H9 (cell line): ENCODE data around the gene PIK3C2B. TPM values are rescaled to one million over a fixed set of nuclear protein-coding genes. Genes with fewer than 3 reads are reported as not detected.

Experiments
- DNase-seq: peaks from one replicate; pipeline ENCODE4 v3.0.0-alpha.2; 2017
- H2AFZ ChIP-seq: one replicate; pipeline ENCODE4 v1.6.1; 2013; ENCODE audit warnings: mild to moderate bottlenecking, low read length, control low read depth, moderate library complexity
- H2AK5ac ChIP-seq: 2 replicates; pipeline ENCODE4 v1.6.1; 2013; ENCODE audit warnings: low read length, control low read depth, mixed read lengths; ENCODE audit not compliant: insufficient read length
- H2BK120ac ChIP-seq: one replicate; pipeline ENCODE4 v1.6.1; 2013; ENCODE audit warnings: low read depth, mild to moderate bottlenecking, low read length, control low read depth, inconsistent platforms; ENCODE audit not compliant: poor library complexity, severe bottlenecking
- H2BK12ac ChIP-seq: 2 replicates; pipeline ENCODE4 v1.6.1; 2013; ENCODE audit warnings: low read length, control low read depth, mixed read lengths, low read depth; ENCODE audit not compliant: insufficient read length
- H2BK15ac ChIP-seq: 2 replicates; pipeline ENCODE4 v1.6.1; 2013; ENCODE audit warnings: low read depth, low read length, control low read depth
- H2BK20ac ChIP-seq: one replicate; pipeline ENCODE4 v1.6.1; 2013; ENCODE audit warnings: low read depth, mild to moderate bottlenecking, low read length, control low read depth, inconsistent platforms; ENCODE audit not compliant: poor library complexity, severe bottlenecking
- H2BK5ac ChIP-seq: 2 replicates; pipeline ENCODE4 v1.6.1; 2013; ENCODE audit warnings: low read length, control low read depth, mixed read lengths; ENCODE audit not compliant: insufficient read length
- H3K14ac ChIP-seq: 2 replicates; pipeline ENCODE4 v1.6.1; 2013; ENCODE audit warnings: low read length, control low read depth; ENCODE audit not compliant: insufficient read depth
- H3K18ac ChIP-seq: 2 replicates; pipeline ENCODE4 v1.6.1; 2013; ENCODE audit warnings: low read depth, mild to moderate bottlenecking, mixed read lengths, low read length, control low read depth; ENCODE audit not compliant: insufficient read length
- H3K23ac ChIP-seq: 2 replicates; pipeline ENCODE4 v1.6.1; 2013; ENCODE audit warnings: low read length, control low read depth, mixed read lengths, low read depth; ENCODE audit not compliant: insufficient read length
- H3K23me2 ChIP-seq: 2 replicates; pipeline ENCODE4 v1.6.1; 2013; ENCODE audit warnings: low read depth, mild to moderate bottlenecking, mixed read lengths, low read length, control low read depth; ENCODE audit not compliant: insufficient read length, poor library complexity, severe bottlenecking
- H3K27ac ChIP-seq: 2 replicates; pipeline ENCODE4 v1.5.1; 2013; ENCODE audit warnings: low read length, control low read depth, mixed read lengths, low read depth; ENCODE audit not compliant: insufficient read length
- H3K27me3 ChIP-seq: 2 replicates; pipeline ENCODE4 v1.6.1; 2013; ENCODE audit warnings: low read length, control low read depth, inconsistent platforms; ENCODE audit not compliant: insufficient read depth
- H3K4ac ChIP-seq: 2 replicates; pipeline ENCODE4 v1.6.1; 2013; ENCODE audit warnings: low read depth, mild to moderate bottlenecking, control low read depth, inconsistent platforms, low read length, moderate library complexity
- H3K4me1 ChIP-seq: 2 replicates; pipeline ENCODE4 v1.6.1; 2013; ENCODE audit warnings: low read length, control low read depth, inconsistent platforms; ENCODE audit not compliant: insufficient read depth
- H3K4me2 ChIP-seq: 2 replicates; pipeline ENCODE4 v1.6.1; 2013; ENCODE audit warnings: low read length, control low read depth, mixed read lengths; ENCODE audit not compliant: insufficient read length, insufficient read depth
- H3K56ac ChIP-seq: 2 replicates; pipeline ENCODE4 v1.6.1; 2013; ENCODE audit warnings: low read depth, mild to moderate bottlenecking, mixed read lengths, low read length, control low read depth; ENCODE audit not compliant: insufficient read length
- H3K79me1 ChIP-seq: 2 replicates; pipeline ENCODE4 v1.6.1; 2013; ENCODE audit warnings: low read depth, mild to moderate bottlenecking, moderate library complexity, low read length, control low read depth, inconsistent platforms; ENCODE audit not compliant: insufficient read depth, poor library complexity, severe bottlenecking
- H3K79me2 ChIP-seq: 2 replicates; pipeline ENCODE4 v1.6.1; 2013; ENCODE audit warnings: low read length, control low read depth, inconsistent platforms; ENCODE audit not compliant: insufficient read depth
- H3K9ac ChIP-seq: 2 replicates; pipeline ENCODE4 v1.6.1; 2013; ENCODE audit warnings: low read length, control low read depth, mixed read lengths; ENCODE audit not compliant: insufficient read length; ENCODE audit errors: extremely low read depth
- H3K9me3 ChIP-seq: one replicate; pipeline ENCODE4 v1.6.1; 2013; ENCODE audit warnings: low read depth, low read length, inconsistent platforms; ENCODE audit not compliant: control insufficient read depth
- H3T11ph ChIP-seq: one replicate; pipeline ENCODE4 v1.6.1; 2013; ENCODE audit warnings: mild to moderate bottlenecking, low read length, control low read depth, inconsistent platforms
- H4K20me1 ChIP-seq: one replicate; pipeline ENCODE4 v1.6.1; 2013; ENCODE audit not compliant: control insufficient read depth, insufficient read length, insufficient read depth
- H4K5ac ChIP-seq: 2 replicates; pipeline ENCODE4 v1.6.1; 2013; ENCODE audit warnings: low read depth, mild to moderate bottlenecking, mixed read lengths, low read length, control low read depth; ENCODE audit not compliant: insufficient read length
- H4K8ac ChIP-seq: replicated peaks from 2 replicates; pipeline ENCODE4 v1.6.1; 2013; ENCODE audit warnings: low read length, control low read depth, mixed read lengths, low read depth; ENCODE audit not compliant: insufficient read length
- H4K91ac ChIP-seq: 2 replicates; pipeline ENCODE4 v1.6.1; 2013; ENCODE audit warnings: low read depth, mild to moderate bottlenecking, moderate library complexity, mixed read lengths, low read length, control low read depth; ENCODE audit not compliant: insufficient read length
- H3K27ac Mint-ChIP-seq, 3 experiments: 2 replicates in 2 of 3; 3 replicates in 1 of 3; pipeline ENCODE4 v1.8.0; 2020 to 2021; ENCODE audit warnings: mixed read lengths in 3 of 3, mild to moderate bottlenecking in 1 of 3, moderate library complexity in 1 of 3
- H3K27me3 Mint-ChIP-seq: 2 replicates; pipeline ENCODE4 v1.8.0; 2021; ENCODE audit warnings: low read depth, mild to moderate bottlenecking, moderate library complexity, mixed read lengths
- H3K36me3 Mint-ChIP-seq, 3 experiments: 2 replicates in 2 of 3; 3 replicates in 1 of 3; pipeline ENCODE4 v1.8.0; 2020 to 2021; ENCODE audit warnings: low read depth in 3 of 3, mixed read lengths in 3 of 3; ENCODE audit not compliant: insufficient read depth in 1 of 3
- H3K4me1 Mint-ChIP-seq, 2 experiments: 2 replicates each; pipeline ENCODE4 v1.8.0; 2020; ENCODE audit warnings: mixed read lengths in 2 of 2
- H3K4me3 Mint-ChIP-seq, 2 experiments: 2 replicates in 1 of 2; 3 replicates in 1 of 2; pipeline ENCODE4 v1.8.0; 2020 to 2021; ENCODE audit warnings: mild to moderate bottlenecking in 2 of 2, mixed read lengths in 2 of 2, moderate library complexity in 1 of 2
- H3K9me3 Mint-ChIP-seq, 2 experiments: 2 replicates in 1 of 2; 3 replicates in 1 of 2; pipeline ENCODE4 v1.8.0; 2020; ENCODE audit warnings: mild to moderate bottlenecking in 2 of 2, mixed read lengths in 2 of 2, moderate library complexity in 1 of 2
- WGBS: extraction: QIAGEN DNeasy Blood & Tissue Kit; methylation state at CpG from one replicate; pipeline ENCODE4 v1.1.7; 2013; ENCODE audit warnings: missing lambda C conversion rate, low lambda C conversion rate, mixed read lengths; ENCODE audit not compliant: insufficient read length; ENCODE audit errors: extremely low coverage; 5-methylcytosine and 5-hydroxymethylcytosine counted together
- total RNA-seq: library from RNA; stranded (reverse); gene quantifications from 2 replicates; pipeline ENCODE4 v1.2.1, GENCODE V29; 2021
- TF ChIP-seq, protein P1 (sequence below): fragments of 200-600 bp; sonication (generic); conservative IDR thresholded peaks from 3 replicates; pipeline ENCODE4 v1.8.0; 2021; ENCODE audit warnings: antibody characterized with exemption, mild to moderate bottlenecking

Gene PIK3C2B
- total RNA-seq, 1 experiment from 2014 or later = 13.1 TPM

DNA sequence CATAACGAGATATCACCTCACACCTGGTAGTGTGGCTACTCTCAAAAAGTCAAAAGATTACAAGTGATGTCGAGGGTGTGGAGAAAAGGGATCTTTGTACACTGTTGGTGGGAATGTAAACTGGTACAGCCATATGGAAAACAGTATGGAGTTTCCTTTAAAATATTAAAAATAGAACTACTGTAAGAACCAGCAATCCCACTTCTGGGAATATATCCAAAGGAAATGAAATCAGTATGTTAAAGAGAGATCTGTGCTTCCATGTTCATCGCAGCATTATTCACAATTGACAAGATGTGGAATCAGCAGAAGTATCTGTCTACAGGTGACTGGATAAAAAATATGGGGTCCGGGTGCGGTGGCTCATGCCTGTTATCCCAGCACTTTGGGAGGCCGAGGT is 7.6 kb upstream of the PIK3C2B start:
- H4K91ac ChIP-seq = no peak overlapping the region
- H2AFZ ChIP-seq = no peak overlapping the region
- H3K18ac ChIP-seq = no peak overlapping the region
- H3K4ac ChIP-seq = no peak overlapping the region
- TF ChIP-seq, protein P1, sequence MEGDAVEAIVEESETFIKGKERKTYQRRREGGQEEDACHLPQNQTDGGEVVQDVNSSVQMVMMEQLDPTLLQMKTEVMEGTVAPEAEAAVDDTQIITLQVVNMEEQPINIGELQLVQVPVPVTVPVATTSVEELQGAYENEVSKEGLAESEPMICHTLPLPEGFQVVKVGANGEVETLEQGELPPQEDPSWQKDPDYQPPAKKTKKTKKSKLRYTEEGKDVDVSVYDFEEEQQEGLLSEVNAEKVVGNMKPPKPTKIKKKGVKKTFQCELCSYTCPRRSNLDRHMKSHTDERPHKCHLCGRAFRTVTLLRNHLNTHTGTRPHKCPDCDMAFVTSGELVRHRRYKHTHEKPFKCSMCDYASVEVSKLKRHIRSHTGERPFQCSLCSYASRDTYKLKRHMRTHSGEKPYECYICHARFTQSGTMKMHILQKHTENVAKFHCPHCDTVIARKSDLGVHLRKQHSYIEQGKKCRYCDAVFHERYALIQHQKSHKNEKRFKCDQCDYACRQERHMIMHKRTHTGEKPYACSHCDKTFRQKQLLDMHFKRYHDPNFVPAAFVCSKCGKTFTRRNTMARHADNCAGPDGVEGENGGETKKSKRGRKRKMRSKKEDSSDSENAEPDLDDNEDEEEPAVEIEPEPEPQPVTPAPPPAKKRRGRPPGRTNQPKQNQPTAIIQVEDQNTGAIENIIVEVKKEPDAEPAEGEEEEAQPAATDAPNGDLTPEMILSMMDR = no peak
- H3K27ac ChIP-seq = no peak overlapping the region
- H3K14ac ChIP-seq = no peak overlapping the region
- H3K27me3 ChIP-seq = no peaks in the 10 kb centered on the region
- H3K23ac ChIP-seq = no peak overlapping the region
- no peak overlapping the region for H4K5ac ChIP-seq
- no peak overlapping the region for H2BK5ac ChIP-seq
- Mint-ChIP-seq H3K9me3 (peaks cover 5% of the 10 kb centered on the region in 2 experiments; a peak in 3 of 5 replicates), H3K4me3 (no peak overlapping the region), H3K36me3 (peaks cover 0 to 2% (median 0%) of the 10 kb centered on the region in 3 experiments; a peak in 1 of 7 replicates), H3K27ac (no peak overlapping the region), H3K4me1 (peaks cover 11 to 14% of the 10 kb centered on the region in 2 experiments), H3K27me3 (peaks cover 12% of the 10 kb centered on the region)
- no peak overlapping the region for H3K4me2 ChIP-seq
- WGBS = no CpG with 5 or more reads among the region's 6 CpGs
- no peak overlapping the region for H2BK15ac ChIP-seq
- no peak overlapping the region for H3T11ph ChIP-seq
- no peaks in the 10 kb centered on the region for H3K79me2 ChIP-seq
- no peak overlapping the region for H3K9ac ChIP-seq
- H2BK120ac ChIP-seq = no peak overlapping the region
- DNase-seq = no peak
- H3K23me2 ChIP-seq = no peaks in the 10 kb centered on the region
- H2AK5ac ChIP-seq = no peak overlapping the region
- H2BK12ac ChIP-seq = no peak overlapping the region
- no peak overlapping the region for H2BK20ac ChIP-seq
- no peaks in the 10 kb centered on the region for H3K9me3 ChIP-seq
- H3K56ac ChIP-seq = no peak overlapping the region
- H3K4me1 ChIP-seq = no peaks in the 10 kb centered on the region
- no peaks in the 10 kb centered on the region for H4K20me1 ChIP-seq
- no peaks in the 10 kb centered on the region for H3K79me1 ChIP-seq
- no peak overlapping the region for H4K8ac ChIP-seq
